ENCODE data around the gene VOPP1.
A peak's percentile ranks its signal among the peaks of the same experiment; 100 is the strongest.

Gene VOPP1

GRCh38 chr7:55545496-55545895, 26.8 kb downstream of the VOPP1 start:
- Histone ChIP-seq H3K9me3 (ENCODE audit: insufficient read depth, low read length) (no peaks in the 10 kb centered on the region), H3K9ac (ENCODE audit: insufficient read length, low read depth) (no peak overlapping the region), H3K4me3 (ENCODE audit: insufficient read length, low read depth) (no peak overlapping the region), H3K27me3 (ENCODE audit: insufficient read depth, insufficient read length) (no peaks in the 10 kb centered on the region), H3K36me3 (ENCODE audit: insufficient read depth, insufficient read length, low read length) (peaks cover 5% of the 10 kb centered on the region), H3K4me1 (ENCODE audit: insufficient read depth, insufficient read length) (peaks cover 6% of the 10 kb centered on the region)
- DNase-seq (ENCODE audit: low read depth, low spot score) = no peak
- no peak for TF ChIP-seq SUZ12 (IDR thresholded peaks at IDR 0.05; ENCODE audit: extremely low read depth, insufficient read depth, insufficient read length)
- no peak for TF ChIP-seq YY1 (IDR thresholded peaks at IDR 0.05; ENCODE audit: insufficient read depth, insufficient read length)
- no peak for TF ChIP-seq ZNF274 (IDR thresholded peaks at IDR 0.05; ENCODE audit: low read depth, low read length)

DNA sequence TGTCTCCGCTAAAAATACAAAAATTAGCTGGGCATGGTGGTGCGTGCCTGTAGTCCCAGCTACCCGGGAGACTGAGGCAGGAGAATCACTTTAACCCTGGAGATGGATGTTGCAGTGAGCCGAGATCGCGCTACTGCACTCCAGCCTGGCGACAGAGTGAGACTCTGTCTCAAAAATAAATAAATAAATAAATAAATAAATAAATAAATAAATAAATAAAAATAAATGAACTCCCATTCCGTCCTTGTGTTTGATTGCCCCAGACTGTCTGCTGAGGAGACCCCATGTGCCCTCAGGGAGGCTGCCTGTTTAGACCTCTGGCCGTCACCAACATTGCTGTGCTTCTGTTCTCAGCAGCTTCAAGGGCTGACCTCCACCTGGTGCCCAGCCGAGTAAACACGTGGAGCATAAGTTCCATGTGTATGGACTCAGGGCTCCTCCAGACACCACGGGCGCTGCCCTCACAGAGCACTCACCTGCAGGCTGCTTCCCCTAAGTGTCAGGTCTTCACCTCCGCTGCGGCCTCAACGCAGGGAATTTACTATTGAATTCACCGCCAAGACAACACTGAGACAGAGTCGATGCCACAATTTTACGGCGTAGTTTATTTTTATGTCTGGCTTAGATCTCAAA, 32.0 kb downstream of the VOPP1 start:
- no peak overlapping the region for H3K4me3 ChIP-seq (ENCODE audit: insufficient read length, low read depth)
- peaks cover 21% of the 10 kb centered on the region for H3K4me1 ChIP-seq (ENCODE audit: insufficient read depth, insufficient read length)
- TF ChIP-seq SUZ12 (IDR thresholded peaks at IDR 0.05; ENCODE audit: extremely low read depth, insufficient read depth, insufficient read length) (no peak), ZNF274 (IDR thresholded peaks at IDR 0.05; ENCODE audit: low read depth, low read length) (no peak), YY1 (IDR thresholded peaks at IDR 0.05; ENCODE audit: insufficient read depth, insufficient read length) (no peak)
- H3K9ac ChIP-seq (ENCODE audit: insufficient read length, low read depth) = no peak overlapping the region
- H3K36me3 ChIP-seq (ENCODE audit: insufficient read depth, insufficient read length, low read length) = no peaks in the 10 kb centered on the region
- no peaks in the 10 kb centered on the region for H3K9me3 ChIP-seq (ENCODE audit: insufficient read depth, low read length)
- no peak for DNase-seq (ENCODE audit: low read depth, low spot score)
- H3K27me3 ChIP-seq (ENCODE audit: insufficient read depth, insufficient read length) = no peaks in the 10 kb centered on the region

DNA sequence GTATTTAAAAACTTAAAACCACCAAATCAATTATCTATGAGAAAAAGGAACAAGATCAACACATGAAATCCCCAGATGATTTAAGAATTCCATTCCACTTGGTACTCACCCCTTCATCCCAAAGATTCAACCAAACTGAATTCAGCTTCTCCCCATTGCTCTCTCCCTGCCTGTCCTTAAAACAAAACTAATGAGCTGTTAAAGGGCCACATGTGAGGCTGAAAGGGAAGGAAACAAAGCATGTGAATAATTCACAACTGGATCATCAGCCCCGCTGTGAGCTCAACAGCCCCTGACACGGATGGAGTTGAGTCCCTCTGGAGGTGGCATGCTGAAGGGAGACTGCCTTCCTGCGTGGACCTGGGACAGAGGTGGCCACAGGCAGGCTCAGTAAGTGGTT, 32.9 kb downstream of the VOPP1 start:
- TF ChIP-seq YY1 (IDR thresholded peaks at IDR 0.05; ENCODE audit: insufficient read depth, insufficient read length) (no peak), SUZ12 (IDR thresholded peaks at IDR 0.05; ENCODE audit: extremely low read depth, insufficient read depth, insufficient read length) (no peak), ZNF274 (IDR thresholded peaks at IDR 0.05; ENCODE audit: low read depth, low read length) (no peak)
- peaks cover 21% of the 10 kb centered on the region for H3K4me1 ChIP-seq (ENCODE audit: insufficient read depth, insufficient read length)
- no peak overlapping the region for H3K9ac ChIP-seq (ENCODE audit: insufficient read length, low read depth)

DNA sequence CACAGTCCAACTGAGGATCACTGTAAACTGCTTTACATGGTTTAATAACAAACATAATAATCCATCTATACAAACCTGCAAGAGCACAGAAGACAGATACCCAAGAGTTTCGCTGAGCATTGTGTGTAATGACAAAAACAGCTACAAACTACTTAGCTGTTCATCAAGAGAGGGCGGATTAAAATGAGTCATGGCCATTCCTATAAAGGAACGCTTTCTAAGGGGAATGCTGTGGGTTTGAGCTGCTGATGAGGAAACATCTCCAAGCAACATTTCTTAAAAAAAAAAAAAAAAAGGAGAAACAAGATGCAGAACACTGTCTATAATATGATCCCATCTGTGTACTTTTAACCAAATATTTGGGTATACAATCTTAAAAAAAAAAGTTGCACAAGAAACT, 33.8 kb downstream of the VOPP1 start:
- DNase-seq (ENCODE audit: low read depth, low spot score) = no peak
- Histone ChIP-seq H3K9me3 (ENCODE audit: insufficient read depth, low read length) (no peaks in the 10 kb centered on the region), H3K9ac (ENCODE audit: insufficient read length, low read depth) (no peak overlapping the region), H3K27me3 (ENCODE audit: insufficient read depth, insufficient read length) (no peaks in the 10 kb centered on the region), H3K4me3 (ENCODE audit: insufficient read length, low read depth) (no peak overlapping the region), H3K4me1 (ENCODE audit: insufficient read depth, insufficient read length) (peaks cover 21% of the 10 kb centered on the region), H3K36me3 (ENCODE audit: insufficient read depth, insufficient read length, low read length) (no peaks in the 10 kb centered on the region)
- TF ChIP-seq YY1 (IDR thresholded peaks at IDR 0.05; ENCODE audit: insufficient read depth, insufficient read length) = no peak
- no peak for TF ChIP-seq ZNF274 (IDR thresholded peaks at IDR 0.05; ENCODE audit: low read depth, low read length)
- TF ChIP-seq SUZ12 (IDR thresholded peaks at IDR 0.05; ENCODE audit: extremely low read depth, insufficient read depth, insufficient read length) = no peak

More for the DNA sequence above, 32.9 kb downstream of the VOPP1 start:
- H3K27me3 ChIP-seq (ENCODE audit: insufficient read depth, insufficient read length) = no peaks in the 10 kb centered on the region
- DNase-seq (ENCODE audit: low read depth, low spot score) = peak; percentile 73
- H3K36me3 ChIP-seq (ENCODE audit: insufficient read depth, insufficient read length, low read length) = no peaks in the 10 kb centered on the region
- H3K9me3 ChIP-seq (ENCODE audit: insufficient read depth, low read length) = no peaks in the 10 kb centered on the region
- no peak overlapping the region for H3K4me3 ChIP-seq (ENCODE audit: insufficient read length, low read depth)

GRCh38 chr7:55537458-55537990, 34.8 kb downstream of the VOPP1 start:
- Histone ChIP-seq H3K9ac (ENCODE audit: insufficient read length, low read depth) (no peak overlapping the region), H3K9me3 (ENCODE audit: insufficient read depth, low read length) (no peaks in the 10 kb centered on the region), H3K4me3 (ENCODE audit: insufficient read length, low read depth) (no peak overlapping the region), H3K4me1 (ENCODE audit: insufficient read depth, insufficient read length) (peaks cover 21% of the 10 kb centered on the region), H3K27me3 (ENCODE audit: insufficient read depth, insufficient read length) (no peaks in the 10 kb centered on the region), H3K36me3 (ENCODE audit: insufficient read depth, insufficient read length, low read length) (no peaks in the 10 kb centered on the region)
- TF ChIP-seq ZNF274 (IDR thresholded peaks at IDR 0.05; ENCODE audit: low read depth, low read length) (no peak), YY1 (IDR thresholded peaks at IDR 0.05; ENCODE audit: insufficient read depth, insufficient read length) (no peak), SUZ12 (IDR thresholded peaks at IDR 0.05; ENCODE audit: extremely low read depth, insufficient read depth, insufficient read length) (no peak)
- DNase-seq (ENCODE audit: low read depth, low spot score) = no peak

GRCh38 chr7:55536619-55537457, 35.5 kb downstream of the VOPP1 start:
- no peak for DNase-seq (ENCODE audit: low read depth, low spot score)
- peaks cover 21% of the 10 kb centered on the region for H3K4me1 ChIP-seq (ENCODE audit: insufficient read depth, insufficient read length)
- no peaks in the 10 kb centered on the region for H3K27me3 ChIP-seq (ENCODE audit: insufficient read depth, insufficient read length)
- H3K9ac ChIP-seq (ENCODE audit: insufficient read length, low read depth) = no peak overlapping the region
- TF ChIP-seq SUZ12 (IDR thresholded peaks at IDR 0.05; ENCODE audit: extremely low read depth, insufficient read depth, insufficient read length) = no peak
- TF ChIP-seq YY1 (IDR thresholded peaks at IDR 0.05; ENCODE audit: insufficient read depth, insufficient read length) = no peak
- no peak for TF ChIP-seq ZNF274 (IDR thresholded peaks at IDR 0.05; ENCODE audit: low read depth, low read length)
- no peaks in the 10 kb centered on the region for H3K36me3 ChIP-seq (ENCODE audit: insufficient read depth, insufficient read length, low read length)
- no peak overlapping the region for H3K4me3 ChIP-seq (ENCODE audit: insufficient read length, low read depth)
- no peaks in the 10 kb centered on the region for H3K9me3 ChIP-seq (ENCODE audit: insufficient read depth, low read length)

- Histone ChIP-seq H3K9me3 (ENCODE audit: insufficient read depth, low read length) (no peaks in the 10 kb centered on the region), H3K9ac (ENCODE audit: insufficient read length, low read depth) (no peak overlapping the region), H3K4me1 (ENCODE audit: insufficient read depth, insufficient read length) (peaks cover 21% of the 10 kb centered on the region), H3K27me3 (ENCODE audit: insufficient read depth, insufficient read length) (no peaks in the 10 kb centered on the region), H3K36me3 (ENCODE audit: insufficient read depth, insufficient read length, low read length) (no peaks in the 10 kb centered on the region), H3K4me3 (ENCODE audit: insufficient read length, low read depth) (no peak overlapping the region)
- DNase-seq (ENCODE audit: low read depth, low spot score) = no peak
- TF ChIP-seq SUZ12 (IDR thresholded peaks at IDR 0.05; ENCODE audit: extremely low read depth, insufficient read depth, insufficient read length) (no peak), ZNF274 (IDR thresholded peaks at IDR 0.05; ENCODE audit: low read depth, low read length) (no peak), YY1 (IDR thresholded peaks at IDR 0.05; ENCODE audit: insufficient read depth, insufficient read length) (no peak)
These were observed 36.7 kb downstream of the VOPP1 start for GRCh38 chr7:55535617-55536016.

Data from NT2/D1 (cell line).